H1 (cell line): ENCODE data around the gene KLHL40. TPM values are rescaled to one million over a fixed set of nuclear protein-coding genes. Genes with fewer than 3 reads are reported as not detected.

Source experiments
- CTCF ChIA-PET: fragments of 300-600 bp; sonication (Branson Sonifier 250); formaldehyde crosslinking; loops from one replicate; lab custom pipeline; 2021; ENCODE audit not compliant: partially characterized antibody; lab: Charles Lee
- POLR2A ChIA-PET: fragments of 300-600 bp; sonication (Branson Sonifier 250); formaldehyde crosslinking; loops from one replicate; lab custom pipeline; 2021; ENCODE audit warnings: inconsistent platforms; ENCODE audit not compliant: partially characterized antibody; lab: Charles Lee
- DNase-seq, 2 experiments: peaks; one replicate each; pipeline versions ENCODE4 v3.0.0 to v3.0.0-alpha.2; 2010 to 2022; ENCODE audit warnings: low spot score in 2 of 2, low read depth in 1 of 2, mixed read lengths in 1 of 2
- FAIRE-seq: peaks from 2 replicates; lab custom pipeline; 2011; peaks lifted over from hg19 to GRCh38; lab: Jason Lieb, UNC
- H2AFZ ChIP-seq: 2 replicates; pipeline ENCODE4 v1.8.1; 2012; ENCODE audit warnings: low read length, inconsistent platforms
- H2AK5ac ChIP-seq: 2 replicates; pipeline ENCODE4 v1.6.1; 2013; ENCODE audit warnings: low read depth, low read length
- H2BK120ac ChIP-seq: replicated peaks from 2 replicates; pipeline ENCODE3; 2013; ENCODE audit warnings: low read depth, low read length, inconsistent platforms
- H2BK12ac ChIP-seq: 2 replicates; pipeline ENCODE4 v1.6.1; 2013; ENCODE audit warnings: low read depth, low read length
- H2BK15ac ChIP-seq: 2 replicates; pipeline ENCODE4 v1.6.1; 2013; ENCODE audit warnings: low read length
- H2BK20ac ChIP-seq: 2 replicates; pipeline ENCODE4 v1.6.1; 2013; ENCODE audit warnings: low read length
- H2BK5ac ChIP-seq: 2 replicates; pipeline ENCODE4 v1.6.1; 2013; ENCODE audit warnings: low read depth, low read length
- H3K14ac ChIP-seq: 2 replicates; pipeline ENCODE4 v1.6.1; 2013; ENCODE audit warnings: inconsistent platforms; ENCODE audit not compliant: insufficient read length
- H3K18ac ChIP-seq: 2 replicates; pipeline ENCODE4 v1.6.1; 2013; ENCODE audit warnings: low read length; ENCODE audit errors: extremely low read depth
- H3K23ac ChIP-seq: 2 replicates; pipeline ENCODE4 v1.6.1; 2013; ENCODE audit warnings: inconsistent platforms; ENCODE audit not compliant: insufficient read length
- H3K23me2 ChIP-seq: 2 replicates; pipeline ENCODE4 v1.6.1; 2013; ENCODE audit warnings: low read depth, low read length
- H3K27ac ChIP-seq: 2 replicates; pipeline ENCODE4 v1.6.1; 2011; ENCODE audit warnings: low read depth, low read length, inconsistent platforms
- H3K27me3 ChIP-seq, 4 experiments: replicated peaks in 1 of 4; 1 replicate in 1 of 4; 2 replicates in 3 of 4; pipeline versions ENCODE4 v1.6.1 to v1.8.1; 2011 to 2013; ENCODE audit warnings: low read length in 3 of 4, mild to moderate bottlenecking in 3 of 4, inconsistent platforms in 2 of 4, mixed read lengths in 2 of 4, moderate library complexity in 1 of 4; ENCODE audit not compliant: control insufficient read depth in 3 of 4, insufficient read depth in 3 of 4; ENCODE audit errors: extremely low read depth in 1 of 4
- H3K36me3 ChIP-seq, 4 experiments: 2 replicates each; pipeline versions ENCODE4 v1.6.1 to v1.8.1; 2011 to 2013; ENCODE audit warnings: mild to moderate bottlenecking in 4 of 4, low read length in 3 of 4, moderate library complexity in 2 of 4, control low read depth in 1 of 4, inconsistent platforms in 1 of 4; ENCODE audit not compliant: insufficient read depth in 4 of 4, control insufficient read depth in 2 of 4
- H3K4ac ChIP-seq: replicated peaks from 2 replicates; pipeline ENCODE3; 2013; ENCODE audit warnings: low read length, low read depth, mixed read lengths, inconsistent platforms; ENCODE audit not compliant: insufficient read length
- H3K4me1 ChIP-seq, 4 experiments: replicated peaks in 1 of 4; 1 replicate in 1 of 4; 2 replicates in 3 of 4; pipeline versions ENCODE4 v1.6.1 to v1.8.1; 2011 to 2013; ENCODE audit warnings: low read length in 3 of 4, inconsistent platforms in 2 of 4, mixed read lengths in 1 of 4; ENCODE audit not compliant: insufficient read depth in 4 of 4, control insufficient read depth in 3 of 4
- H3K4me2 ChIP-seq, 2 experiments: 2 replicates each; pipeline versions ENCODE4 v1.6.1 to v1.8.1; 2011 to 2013; ENCODE audit warnings: low read depth in 2 of 2, low read length in 2 of 2, control low read depth in 1 of 2, inconsistent platforms in 1 of 2, mild to moderate bottlenecking in 1 of 2; ENCODE audit not compliant: insufficient read depth in 1 of 2
- H3K4me3 ChIP-seq, 4 experiments: fragments of 200-600, 300-600 bp in 1 of 4; sonication (generic), shearing (Covaris generic), sonication (Bioruptor Twin) in 1 of 4; 2 replicates each; pipeline versions ENCODE4 v1.5.1 to v1.8.1; 2011 to 2016; ENCODE audit warnings: low read length in 4 of 4, low read depth in 3 of 4, control low read depth in 2 of 4, inconsistent platforms in 2 of 4, mild to moderate bottlenecking in 2 of 4, mixed read lengths in 1 of 4, moderate library complexity in 1 of 4; ENCODE audit not compliant: insufficient read depth in 2 of 4; ENCODE audit errors: extremely low read depth in 1 of 4
- H3K56ac ChIP-seq: replicated peaks from 2 replicates; pipeline ENCODE3; 2013; ENCODE audit warnings: low read depth, mild to moderate bottlenecking, mixed read lengths, low read length, inconsistent platforms; ENCODE audit not compliant: insufficient read length
- H3K79me1 ChIP-seq: 2 replicates; pipeline ENCODE4 v1.6.1; 2013; ENCODE audit warnings: low read depth, low read length, control low read depth
- H3K79me2 ChIP-seq, 2 experiments: 2 replicates each; pipeline versions ENCODE4 v1.6.1 to v1.8.1; 2012 to 2013; ENCODE audit warnings: low read length in 2 of 2, mild to moderate bottlenecking in 2 of 2, inconsistent platforms in 1 of 2; ENCODE audit not compliant: insufficient read depth in 2 of 2, control insufficient read depth in 1 of 2
- H3K9ac ChIP-seq, 4 experiments: replicated peaks in 1 of 4; 1 replicate in 1 of 4; 2 replicates in 3 of 4; pipeline versions ENCODE4 v1.6.1 to v1.8.1; 2011 to 2013; ENCODE audit warnings: low read depth in 3 of 4, low read length in 3 of 4, control low read depth in 2 of 4, mild to moderate bottlenecking in 2 of 4, moderate library complexity in 2 of 4, inconsistent platforms in 1 of 4; ENCODE audit errors: extremely low read depth in 1 of 4
- H3K9me3 ChIP-seq, 2 experiments: 2 replicates each; pipeline versions ENCODE4 v1.6.1 to v1.8.1; 2012 to 2013; ENCODE audit warnings: mild to moderate bottlenecking in 2 of 2, moderate library complexity in 2 of 2, control low read depth in 1 of 2, inconsistent platforms in 1 of 2, low read depth in 1 of 2, low read length in 1 of 2, mixed read lengths in 1 of 2; ENCODE audit not compliant: insufficient read depth in 2 of 2
- H4K20me1 ChIP-seq, 2 experiments: replicated peaks in 1 of 2; 2 replicates each; pipeline versions ENCODE3 to v1.8.1; 2011 to 2013; ENCODE audit warnings: inconsistent platforms in 2 of 2, low read length in 2 of 2, mild to moderate bottlenecking in 1 of 2; ENCODE audit not compliant: insufficient read depth in 2 of 2, control insufficient read depth in 1 of 2
- H4K5ac ChIP-seq: 2 replicates; pipeline ENCODE4 v1.6.1; 2013; ENCODE audit warnings: low read length, low read depth, mixed read lengths, inconsistent platforms; ENCODE audit not compliant: insufficient read length
- H4K8ac ChIP-seq: 2 replicates; pipeline ENCODE4 v1.8.0; 2013; ENCODE audit warnings: mild to moderate bottlenecking, moderate library complexity, low read length, inconsistent platforms; ENCODE audit not compliant: insufficient read depth; ENCODE audit errors: extremely low read depth
- H4K91ac ChIP-seq: replicated peaks from 2 replicates; pipeline ENCODE3; 2013; ENCODE audit warnings: low read length, mixed read lengths, inconsistent platforms; ENCODE audit not compliant: insufficient read length
- BCL11A ChIP-seq, 2 experiments: IDR thresholded peaks; one replicate each; pipeline ENCODE4 v1.6.1; 2011; ENCODE audit warnings: low read depth in 2 of 2, low read length in 2 of 2, mild to moderate bottlenecking in 2 of 2
- WGBS, 2 experiments: shearing (Covaris generic) in 1 of 2; methylation state at CpG; one replicate each; pipeline versions ENCODE4 v1.1.6 to v1.1.7; 2013 to 2015; ENCODE audit warnings: low lambda C conversion rate in 2 of 2, mixed read lengths in 2 of 2, inconsistent platforms in 1 of 2, low coverage in 1 of 2, missing lambda C conversion rate in 1 of 2; ENCODE audit not compliant: insufficient replicate concordance in 2 of 2, insufficient coverage in 1 of 2, insufficient read length in 1 of 2; ENCODE audit errors: extremely low coverage in 1 of 2, missing lambda C conversion rate in 1 of 2; 5-methylcytosine and 5-hydroxymethylcytosine counted together
- polyA plus RNA-seq, 7 experiments: library from polyadenylated mRNA; depleted of rRNA in 3 of 7; stranded (reverse) in 5 of 7; unstranded in 2 of 7; fragments of >200 nt in 5 of 7; fragments of 200-250 nt in 2 of 7; gene quantifications; 1 replicate in 5 of 7; 2 replicates in 1 of 7; 4 replicates in 1 of 7; pipeline versions ENCODE4 v1.2.1 to v1.2.3, GENCODE V29; 2011 to 2013; ENCODE audit warnings: missing spikeins in 2 of 7, mixed read lengths in 2 of 7
- total RNA-seq: library from RNA; stranded (reverse); fragmentation: NEBNext Ultra II Directional; extraction: Animal tissue kit (Norgen Biotek cat#: 25700); gene quantifications from 2 replicates; pipeline ENCODE4 v1.2.1, GENCODE V29; 2021

The KLHL40 gene
- total and polyA plus RNA-seq, 2 of the 8 experiments (the other 6 are each of a cell fraction or from before 2014, with no cell fraction given) = 0.02 TPM; not detected in 1

DNA sequence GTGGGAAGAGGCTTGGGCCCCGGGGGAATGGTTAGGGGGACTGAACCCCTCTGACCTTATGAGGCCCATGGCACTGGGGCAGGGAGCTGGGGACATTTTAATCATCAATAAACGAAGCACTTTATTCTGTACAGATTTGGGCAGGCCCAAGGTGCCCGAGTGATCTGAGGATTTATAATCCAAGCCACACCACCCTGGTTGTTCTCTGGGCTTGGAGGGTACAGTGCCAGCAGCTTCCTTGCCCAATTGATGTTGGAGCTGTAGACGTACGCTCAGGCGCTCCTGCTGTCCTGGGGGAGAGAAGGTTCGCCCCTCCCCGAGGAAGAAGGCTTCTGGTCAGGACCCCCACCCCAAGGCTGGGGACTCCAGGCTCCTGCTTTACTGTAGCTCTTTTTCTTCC lies 19.3 kb upstream of the KLHL40 start:
- Histone ChIP-seq H3K14ac (no peak overlapping the region), H3K4me3 (no peak overlapping the region), H3K36me3 (no peaks in the 10 kb centered on the region), H2BK5ac (no peak overlapping the region), H3K27ac (no peak overlapping the region), H3K23me2 (no peaks in the 10 kb centered on the region), H3K4me1 (peaks cover 0 to 7% (median 0%) of the 10 kb centered on the region in 4 experiments; a peak in 2 of 7 replicates), H2BK120ac (no peak overlapping the region), H3K4ac (no peak overlapping the region), H3K9ac (no peak overlapping the region), H2BK15ac (no peak overlapping the region), H3K56ac (no peak overlapping the region), H3K9me3 (0 out of 4 replicates have a peak, but pooled peaks cover 0 to 2% of the 10 kb centered on the region in 2 experiments), H2BK20ac (no peak overlapping the region), H3K18ac (no peak overlapping the region), H2AFZ (no peak overlapping the region), H4K8ac (no peak overlapping the region), H3K79me2 (no peaks in the 10 kb centered on the region), H4K91ac (no peak overlapping the region), H2AK5ac (no peak overlapping the region), H3K23ac (no peak overlapping the region), H2BK12ac (no peak overlapping the region), H4K5ac (no peak overlapping the region), H4K20me1 (peaks cover 0 to 2% of the 10 kb centered on the region in 2 experiments), H3K27me3 (peaks cover 0 to 2% (median 0%) of the 10 kb centered on the region in 4 experiments; a peak in 1 of 7 replicates), H3K4me2 (no peak overlapping the region), H3K79me1 (no peaks in the 10 kb centered on the region)
- 86% methylated on average over 8 of the region's 8 CpGs; no CpG with 5 or more reads in 1 of the 2 experiments for WGBS, 2 experiments
- DNase-seq (no peak), FAIRE-seq (no peak)
- CTCF ChIA-PET = interaction anchor here (0.8 to 1.9 kb wide), 7 partner anchors 10 to 164 kb away, joined by 3 to 6 read pairs (median 5); no protein-coding TSS in a partner anchor
- TF ChIP-seq BCL11A (IDR thresholded peaks at IDR 0.05; ENCODE audit: low read depth in 2 of 2, low read length in 2 of 2) = no peak
- POLR2A ChIA-PET = interaction anchor here (1.3 to 3.1 kb wide), 4 partner anchors 8 to 18 kb away, joined by 4 to 10 read pairs (median 7); partner anchors contain the start of gene ZBTB47
